ENCODE data around the gene FAM169A. TPM values are rescaled to one million over a fixed set of nuclear protein-coding genes. Genes with fewer than 3 reads are reported as not detected.
"Not testable (repeated sequence)": the region's sequence is repeated elsewhere in the genome, so short reads cannot be mapped to it uniquely, and the experiment has no call there.

FAM169A gene
- total and polyA plus RNA-seq, 7 donors, result 0.95 to 3.3 (median 1.8) TPM

GRCh38 chr5:74798977-74799911 is 66.9 kb downstream of the FAM169A start:
- no peaks in the 10 kb centered on the region for H3K4me1 ChIP-seq
- TF ChIP-seq POLR2A (IDR thresholded peaks at IDR 0.05) (no peak), EP300 (IDR thresholded peaks at IDR 0.05) (no peak), POLR2AphosphoS5 (IDR thresholded peaks at IDR 0.05) (no peak), CTCF (IDR thresholded peaks at IDR 0.05) (no peak)
- intact Hi-C loops (cut with DNase I), result no loop called here
- 93 to 94% methylated on average over 21 of the region's 21 CpGs for WGBS, 2 donors
- no peaks in the 10 kb centered on the region for H3K36me3 ChIP-seq
- no peaks in the 10 kb centered on the region for H3K9me3 ChIP-seq
- no peaks in the 10 kb centered on the region for H3K27me3 ChIP-seq
- H3K4me3 ChIP-seq, result no peak overlapping the region
- no peak for DNase-seq
- no peak overlapping the region for H3K27ac ChIP-seq

- H3K4me3 ChIP-seq; H3K27ac ChIP-seq; H3K4me1 ChIP-seq; H3K27me3 ChIP-seq; H3K9me3 ChIP-seq; DNase-seq; H3K36me3 ChIP-seq; intact Hi-C loops (cut with DNase I): not testable (repeated sequence)
- 93 to 94% methylated on average over 3 of the region's 3 CpGs for WGBS, 2 donors
Observed at GRCh38 chr5:74791669-74792068, 74.5 kb downstream of the FAM169A start.

- no peaks in the 10 kb centered on the region for H3K9me3 ChIP-seq
- no peak overlapping the region for H3K4me3 ChIP-seq
- no peaks in the 10 kb centered on the region for H3K36me3 ChIP-seq
- intact Hi-C loops (cut with DNase I), result no loop called here
- DNase-seq, result no peak
- no peaks in the 10 kb centered on the region for H3K27me3 ChIP-seq
- H3K27ac ChIP-seq, result no peak overlapping the region
- H3K4me1 ChIP-seq, result no peaks in the 10 kb centered on the region
- 93 to 96% methylated on average over 6 of the region's 6 CpGs for WGBS, 2 donors
- no peak for TF ChIP-seq POLR2AphosphoS5 (IDR thresholded peaks at IDR 0.05)
- no peak for TF ChIP-seq EP300 (IDR thresholded peaks at IDR 0.05)
- TF ChIP-seq CTCF (IDR thresholded peaks at IDR 0.05), result no peak
- TF ChIP-seq POLR2A (IDR thresholded peaks at IDR 0.05), result no peak
Observed at GRCh38 chr5:74787424-74787823, 78.8 kb downstream of the FAM169A start.

DNA sequence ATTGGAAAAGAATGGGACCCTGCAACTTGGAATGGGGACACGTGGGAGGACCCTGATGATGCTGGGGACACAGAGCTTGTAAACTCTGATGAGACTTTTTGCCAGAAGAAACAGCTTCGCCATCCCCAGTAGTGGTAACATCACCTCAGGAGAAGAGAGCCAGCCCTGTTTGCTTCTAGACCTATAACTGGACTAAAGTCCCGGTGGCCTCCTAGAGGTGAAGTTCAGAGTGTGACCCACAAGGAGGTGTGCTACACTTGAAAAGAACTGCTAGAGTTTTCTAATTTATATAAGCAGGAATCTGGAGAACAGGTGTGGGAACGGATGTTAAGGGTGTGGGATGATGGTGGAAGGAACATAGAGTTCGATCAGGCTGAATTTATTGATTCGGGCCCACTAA is 79.3 kb downstream of the FAM169A start:
- TF ChIP-seq CTCF (IDR thresholded peaks at IDR 0.05) (no peak), POLR2A (IDR thresholded peaks at IDR 0.05) (no peak), EP300 (IDR thresholded peaks at IDR 0.05) (no peak), POLR2AphosphoS5 (IDR thresholded peaks at IDR 0.05) (no peak)
- WGBS, 2 donors, result 58 to 90% methylated on average over 6 of the region's 6 CpGs
- no peak for DNase-seq

GRCh38 chr5:74778609-74779008 is 87.6 kb downstream of the FAM169A start:
- Histone ChIP-seq H3K27me3 (no peaks in the 10 kb centered on the region), H3K9me3 (no peaks in the 10 kb centered on the region), H3K36me3 (peaks cover 0 to 53% (median 20%) of the 10 kb centered on the region in 4 donors), H3K4me1 (no peaks in the 10 kb centered on the region), H3K27ac (no peak overlapping the region), H3K4me3 (no peak overlapping the region)
- intact Hi-C loops (cut with DNase I), result no loop called here
- WGBS, 2 donors, result 21 to 70% methylated on average over 2 of the region's 2 CpGs
- DNase-seq, result no peak
- TF ChIP-seq POLR2A (IDR thresholded peaks at IDR 0.05) (no peak), CTCF (IDR thresholded peaks at IDR 0.05) (no peak), POLR2AphosphoS5 (IDR thresholded peaks at IDR 0.05) (no peak), EP300 (IDR thresholded peaks at IDR 0.05) (no peak)

More for the DNA sequence above, 79.3 kb downstream of the FAM169A start:
- H3K4me1 ChIP-seq, result no peaks in the 10 kb centered on the region
- H3K9me3 ChIP-seq, result no peaks in the 10 kb centered on the region
- H3K27ac ChIP-seq, result no peak overlapping the region
- no peak overlapping the region for H3K4me3 ChIP-seq
- intact Hi-C loops (cut with DNase I), result no loop called here
- no peaks in the 10 kb centered on the region for H3K27me3 ChIP-seq
- H3K36me3 ChIP-seq, result no peaks in the 10 kb centered on the region
